Measurements from ENCODE around the gene PLLP.

DNA sequence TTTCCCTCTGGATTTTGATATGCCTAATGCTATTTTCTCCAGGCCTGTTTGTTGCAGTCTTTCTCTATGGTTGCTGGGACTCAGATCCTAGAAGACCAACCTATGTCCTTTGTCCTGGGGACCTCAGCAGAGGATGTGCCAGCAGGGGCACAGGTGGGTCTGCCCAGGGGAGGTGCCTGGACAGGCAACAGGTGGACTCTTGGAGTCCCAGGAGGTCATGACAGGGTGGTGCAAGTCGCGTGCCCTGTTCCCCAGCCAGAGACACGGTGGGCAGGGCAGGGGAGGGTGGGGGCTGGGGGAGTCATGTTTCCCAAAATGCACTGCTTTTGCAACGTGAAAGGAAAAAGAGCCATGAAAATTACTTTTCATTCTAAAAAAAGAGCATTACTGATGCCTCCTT, 26.3 kb upstream of the PLLP start:
- TF ChIP-seq, protein P1, sequence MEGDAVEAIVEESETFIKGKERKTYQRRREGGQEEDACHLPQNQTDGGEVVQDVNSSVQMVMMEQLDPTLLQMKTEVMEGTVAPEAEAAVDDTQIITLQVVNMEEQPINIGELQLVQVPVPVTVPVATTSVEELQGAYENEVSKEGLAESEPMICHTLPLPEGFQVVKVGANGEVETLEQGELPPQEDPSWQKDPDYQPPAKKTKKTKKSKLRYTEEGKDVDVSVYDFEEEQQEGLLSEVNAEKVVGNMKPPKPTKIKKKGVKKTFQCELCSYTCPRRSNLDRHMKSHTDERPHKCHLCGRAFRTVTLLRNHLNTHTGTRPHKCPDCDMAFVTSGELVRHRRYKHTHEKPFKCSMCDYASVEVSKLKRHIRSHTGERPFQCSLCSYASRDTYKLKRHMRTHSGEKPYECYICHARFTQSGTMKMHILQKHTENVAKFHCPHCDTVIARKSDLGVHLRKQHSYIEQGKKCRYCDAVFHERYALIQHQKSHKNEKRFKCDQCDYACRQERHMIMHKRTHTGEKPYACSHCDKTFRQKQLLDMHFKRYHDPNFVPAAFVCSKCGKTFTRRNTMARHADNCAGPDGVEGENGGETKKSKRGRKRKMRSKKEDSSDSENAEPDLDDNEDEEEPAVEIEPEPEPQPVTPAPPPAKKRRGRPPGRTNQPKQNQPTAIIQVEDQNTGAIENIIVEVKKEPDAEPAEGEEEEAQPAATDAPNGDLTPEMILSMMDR (IDR thresholded peaks at IDR 0.05): no peak
- no peak for TF ChIP-seq POLR2A (IDR thresholded peaks at IDR 0.05)

All from esophagus squamous epithelium (tissue), 4 donors.